Measurements from ENCODE around the gene MACO1. TPM values are rescaled to one million over a fixed set of nuclear protein-coding genes. Genes with fewer than 3 reads are reported as not detected.

MACO1 gene
- total RNA-seq, 2 experiments from 2014 or later, result 17.1 to 18.0 TPM

GRCh38 chr1:25545767-25546166, 115.1 kb downstream of the MACO1 start:
- Mint-ChIP-seq H3K27ac (peak overlapping the region; percentile 53), H3K4me3 (peak overlapping the region; percentile 82), H3K4me1 (ENCODE audit: low read depth) (peaks cover 59% of the 10 kb centered on the region), H3K27me3 (no peaks in the 10 kb centered on the region), H3K9me3 (no peaks in the 10 kb centered on the region), H3K36me3 (ENCODE audit: low read depth) (peaks cover 4% of the 10 kb centered on the region)
- TF ChIP-seq CTCF (IDR thresholded peaks at IDR 0.05), result no peak
- CTCF ChIA-PET, result interaction anchor here (1.3 to 2.0 kb wide), 3 partner anchors 21 to 63 kb away, joined by 3 to 6 read pairs (median 4); no protein-coding TSS in a partner anchor
- intact Hi-C loops (cut with micrococcal nuclease), result loop anchor here (10.0 kb wide), 1 partner anchor 159 kb away; no protein-coding TSS in a partner anchor
- DNase-seq (no peak), ATAC-seq (no peak)
- POLR2A ChIA-PET, result interaction anchor here (1.1 kb wide), 1 partner anchor 10 kb away, joined by 4 read pairs; no protein-coding TSS in a partner anchor

- ATAC-seq, result no peak
- no peak for TF ChIP-seq CTCF (IDR thresholded peaks at IDR 0.05)
- H3K9me3 Mint-ChIP-seq, result no peaks in the 10 kb centered on the region
- H3K36me3 Mint-ChIP-seq (ENCODE audit: low read depth), result peaks cover 6% of the 10 kb centered on the region
- no peak for DNase-seq
- ChIA-PET POLR2A (interaction anchor here (6.1 kb wide), 1 partner anchor 19 kb away, joined by 43 read pairs; no protein-coding TSS in a partner anchor), CTCF (interaction anchor here (1.0 to 2.0 kb wide), 5 partner anchors 20 to 73 kb away, joined by 3 to 8 read pairs (median 4); no protein-coding TSS in a partner anchor)
- intact Hi-C loops (cut with micrococcal nuclease), result loop anchor here (10.0 kb wide), 1 partner anchor 159 kb away; no protein-coding TSS in a partner anchor
- no peak overlapping the region for H3K4me3 Mint-ChIP-seq
- peak overlapping the region; percentile 16 for H3K27ac Mint-ChIP-seq
- H3K27me3 Mint-ChIP-seq, result no peaks in the 10 kb centered on the region
- peaks cover 63% of the 10 kb centered on the region for H3K4me1 Mint-ChIP-seq (ENCODE audit: low read depth)
Observed at GRCh38 chr1:25546193-25546592, 115.5 kb downstream of the MACO1 start.

- DNase-seq (no peak), ATAC-seq (no peak)
- POLR2A ChIA-PET, result interaction anchor here (0.6 to 6.1 kb wide), 10 partner anchors 9 to 261 kb away, joined by 3 to 43 read pairs (median 4); no protein-coding TSS in a partner anchor
- Mint-ChIP-seq H3K4me1 (ENCODE audit: low read depth) (peaks cover 82% of the 10 kb centered on the region), H3K9me3 (no peaks in the 10 kb centered on the region), H3K27me3 (no peaks in the 10 kb centered on the region), H3K4me3 (no peak overlapping the region), H3K27ac (peak overlapping the region; percentile 88), H3K36me3 (ENCODE audit: low read depth) (peaks cover 6% of the 10 kb centered on the region)
- intact Hi-C loops (cut with micrococcal nuclease), result loop anchor here (10.0 kb wide), 1 partner anchor 156 kb away; no protein-coding TSS in a partner anchor
- no peak for TF ChIP-seq CTCF (IDR thresholded peaks at IDR 0.05)
- CTCF ChIA-PET, result interaction anchor here (0.8 to 3.4 kb wide), 12 partner anchors 10 to 261 kb away, joined by 3 to 26 read pairs (median 5); no protein-coding TSS in a partner anchor
Observed at GRCh38 chr1:25548601-25549000, 117.9 kb downstream of the MACO1 start.

GRCh38 chr1:25549273-25550154, 118.8 kb downstream of the MACO1 start:
- intact Hi-C loops (cut with micrococcal nuclease), result loop anchor here (10.0 kb wide), 1 partner anchor 155 kb away; no protein-coding TSS in a partner anchor
- CTCF ChIA-PET, result interaction anchor here (0.8 to 3.4 kb wide), 20 partner anchors 10 to 260 kb away, joined by 3 to 26 read pairs (median 4); no protein-coding TSS in a partner anchor
- H3K4me3 Mint-ChIP-seq, result peak overlapping the region; percentile 45
- ATAC-seq (peak; percentile 94), DNase-seq (peak; percentile 96)
- POLR2A ChIA-PET, result interaction anchor here (0.6 to 6.1 kb wide), 12 partner anchors 11 to 372 kb away, joined by 3 to 43 read pairs (median 3); no protein-coding TSS in a partner anchor
- no peak for TF ChIP-seq CTCF (IDR thresholded peaks at IDR 0.05)
- no peaks in the 10 kb centered on the region for H3K27me3 Mint-ChIP-seq
- no peaks in the 10 kb centered on the region for H3K9me3 Mint-ChIP-seq
- H3K27ac Mint-ChIP-seq, result peak overlapping the region; percentile 88
- peaks cover 85% of the 10 kb centered on the region for H3K4me1 Mint-ChIP-seq (ENCODE audit: low read depth)
- peaks cover 6% of the 10 kb centered on the region for H3K36me3 Mint-ChIP-seq (ENCODE audit: low read depth)

Other genes with a start within 250 kb of the MACO1 start
- gene SYF2, start 198.4 kb upstream of the MACO1 start, total RNA-seq, result 10 to 100 TPM; 35.7 to 39.6 TPM
- 100 to 1,000 TPM; 124 to 139 TPM for gene RSRP1, start 183.4 kb upstream of the MACO1 start, total RNA-seq
- gene RHD, start 158.4 kb upstream of the MACO1 start, total RNA-seq, result not detected
- 10 to 100 TPM; 88.5 to 89.3 TPM for gene TMEM50A, start 92.6 kb upstream of the MACO1 start, total RNA-seq
- under 1 TPM; 0.50 to 0.56 TPM for gene RHCE, start 10.1 kb upstream of the MACO1 start, total RNA-seq
- gene LDLRAP1, start 112.7 kb downstream of the MACO1 start, total RNA-seq, result 10 to 100 TPM; 13.4 to 14.5 TPM
- gene MAN1C1, start 185.9 kb downstream of the MACO1 start, total RNA-seq, result 1 to 10 TPM; 3.7 to 4.4 TPM

Measured in activated CD8-positive, alpha-beta T cell treated with anti-CD3 and anti-CD28 coated beads for 36 hours (primary cell).